Activated naive CD8-positive, alpha-beta T cell treated with anti-CD3 and anti-CD28 coated beads, Interleukin-2, amount 50 U/mL, for 24 hours (primary cell): Measurements from ENCODE around the gene TIA1.
"Not testable (repeated sequence)": the region's sequence is repeated elsewhere in the genome, so short reads cannot be mapped to it uniquely, and the experiment has no call there.

ENCODE experiments used
- ATAC-seq: fragments of 150-1000 bp; cut with Tn5 transposase; one replicate; pipeline ENCODE4 v1.10.0; 2021
- DNase-seq: peaks from one replicate; pipeline ENCODE4 v3.0.0; 2021
- H3K27ac Mint-ChIP-seq: one replicate; pipeline ENCODE4 v1.8.0; 2021; ENCODE audit warnings: mild to moderate bottlenecking, mixed read lengths
- H3K27me3 Mint-ChIP-seq: one replicate; pipeline ENCODE4 v1.8.0; 2021; ENCODE audit warnings: mixed read lengths
- H3K36me3 Mint-ChIP-seq: one replicate; pipeline ENCODE4 v1.8.0; 2021; ENCODE audit warnings: low read depth, mixed read lengths
- H3K4me1 Mint-ChIP-seq: one replicate; pipeline ENCODE4 v1.8.0; 2021; ENCODE audit warnings: mixed read lengths
- H3K4me3 Mint-ChIP-seq: one replicate; pipeline ENCODE4 v1.8.0; 2021; ENCODE audit warnings: mild to moderate bottlenecking, moderate library complexity, mixed read lengths
- H3K9me3 Mint-ChIP-seq: one replicate; pipeline ENCODE4 v1.8.0; 2021; ENCODE audit warnings: mixed read lengths

TIA1 gene

DNA sequence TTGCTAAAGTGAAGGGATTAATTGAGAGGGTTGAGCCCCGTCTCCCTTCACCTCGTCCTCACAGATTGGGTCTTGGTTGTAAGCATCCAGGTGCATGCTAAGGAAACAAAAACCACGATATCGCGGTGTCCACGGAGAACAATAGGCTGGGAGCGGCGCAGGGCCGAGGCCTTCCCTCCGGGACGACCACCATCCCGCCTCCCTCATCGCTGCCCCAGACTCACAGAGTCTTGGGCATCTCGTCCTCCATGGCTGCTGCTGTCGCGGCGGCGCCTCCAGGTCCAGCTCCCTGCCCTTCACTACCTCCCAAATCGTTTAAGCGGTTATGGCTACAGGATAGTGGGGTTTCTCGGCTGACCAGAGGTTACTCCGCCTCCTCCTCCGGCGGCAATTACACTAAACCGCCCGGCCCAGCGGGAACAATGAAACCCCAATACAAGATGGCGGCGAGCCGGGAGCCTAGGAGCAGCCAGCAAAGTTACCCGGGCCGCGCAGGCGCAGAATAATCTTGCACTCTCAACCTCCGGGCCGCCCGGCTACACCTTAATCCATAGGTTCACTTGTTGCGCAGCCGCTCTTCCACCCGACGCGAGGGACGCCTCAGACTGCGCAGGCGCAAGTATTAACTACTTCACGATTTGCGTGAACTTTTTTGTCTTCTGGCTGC lies at the start of gene TIA1:
TIA1 (minus strand) TSS at position 448 of the 667 bp plus-strand sequence; CDS start at position 250, 198 bp downstream.
- peak within 1 kb of the TSS; percentile 94 for H3K4me3 Mint-ChIP-seq
- peak; percentile 99 for DNase-seq
- no peaks in the 10 kb centered on the region for H3K9me3 Mint-ChIP-seq
- peaks cover 17% of the 10 kb centered on the region for H3K36me3 Mint-ChIP-seq
- peaks cover 4% of the 10 kb centered on the region for H3K27me3 Mint-ChIP-seq
- ATAC-seq = peak; percentile 98
- H3K27ac Mint-ChIP-seq = peak within 1 kb of the TSS; percentile 95
- peaks cover 42% of the 10 kb centered on the region for H3K4me1 Mint-ChIP-seq

DNA sequence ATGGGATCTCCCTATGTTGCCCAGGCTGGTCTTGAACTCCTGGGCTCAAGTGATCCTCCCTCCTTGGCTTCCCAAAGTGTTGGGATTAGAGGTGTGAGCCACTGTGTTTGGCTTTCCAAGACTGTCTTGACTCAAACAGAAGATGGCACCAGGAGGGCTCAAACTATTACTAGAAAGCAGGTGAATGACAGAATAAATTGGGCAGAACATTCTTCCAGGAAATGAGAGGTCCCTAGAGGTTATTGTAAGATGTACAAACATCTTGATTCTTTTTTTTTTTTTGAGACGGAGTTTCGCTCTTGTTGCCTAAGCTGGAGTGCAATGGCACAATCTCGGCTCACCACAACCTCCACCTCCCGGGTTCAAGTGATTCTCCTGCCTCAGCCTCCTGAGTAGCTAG lies 49.4 kb upstream of the TIA1 start:
- peaks cover 32% of the 10 kb centered on the region for H3K4me1 Mint-ChIP-seq
- H3K4me3 Mint-ChIP-seq, DNase-seq, H3K27ac Mint-ChIP-seq, ATAC-seq, H3K27me3 Mint-ChIP-seq, H3K9me3 Mint-ChIP-seq: not testable (repeated sequence)
- H3K36me3 Mint-ChIP-seq = peaks cover 46% of the 10 kb centered on the region

- Mint-ChIP-seq H3K9me3 (no peaks in the 10 kb centered on the region), H3K4me3 (no peak overlapping the region), H3K27me3 (no peaks in the 10 kb centered on the region), H3K27ac (peak overlapping the region; percentile 26), H3K4me1 (peaks cover 50% of the 10 kb centered on the region), H3K36me3 (peaks cover 74% of the 10 kb centered on the region)
- ATAC-seq (no peak), DNase-seq (no peak)
These were observed 35.2 kb upstream of the TIA1 start for GRCh38 chr2:70283500-70284191.

- no peaks in the 10 kb centered on the region for H3K9me3 Mint-ChIP-seq
- H3K4me1 Mint-ChIP-seq = peaks cover 39% of the 10 kb centered on the region
- peaks cover 68% of the 10 kb centered on the region for H3K36me3 Mint-ChIP-seq
- ATAC-seq (no peak), DNase-seq (no peak)
- H3K4me3 Mint-ChIP-seq = no peak overlapping the region
- H3K27me3 Mint-ChIP-seq = no peaks in the 10 kb centered on the region
- peak overlapping the region; percentile 54 for H3K27ac Mint-ChIP-seq
These were observed 34.0 kb upstream of the TIA1 start for GRCh38 chr2:70282439-70282838.

DNA sequence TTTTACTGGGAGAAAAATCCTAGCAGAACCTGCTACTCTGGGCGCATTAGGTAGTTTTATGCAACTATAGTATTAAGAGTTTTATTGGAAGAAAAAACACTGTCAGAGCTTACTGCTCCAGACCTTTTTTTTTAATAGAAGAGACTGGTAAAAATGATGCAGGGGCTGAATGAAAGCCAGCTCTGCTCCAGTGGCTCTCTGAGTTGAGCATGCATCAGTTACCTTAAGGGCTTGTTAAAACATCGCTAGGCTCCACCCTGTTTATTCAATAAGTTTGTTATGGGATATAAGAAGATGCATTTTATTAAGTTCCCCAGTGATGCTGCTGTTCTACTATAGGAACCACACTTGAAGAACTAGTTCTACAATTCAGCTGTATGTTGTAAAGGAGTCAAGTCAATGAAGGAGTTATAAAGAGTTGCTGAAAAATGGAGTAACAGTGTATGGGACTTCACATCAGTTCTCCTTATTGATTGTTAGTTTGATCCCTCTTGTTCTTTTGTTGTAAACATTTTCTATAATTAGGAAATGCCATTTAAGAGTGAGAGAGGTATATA lies 31.9 kb upstream of the TIA1 start:
- ATAC-seq = no peak
- H3K36me3 Mint-ChIP-seq = peaks cover 57% of the 10 kb centered on the region

GRCh38 chr2:70270323-70270722 lies 21.9 kb upstream of the TIA1 start:
- no peak for DNase-seq
- Mint-ChIP-seq H3K4me3 (no peak overlapping the region), H3K36me3 (peaks cover 28% of the 10 kb centered on the region), H3K27me3 (no peaks in the 10 kb centered on the region), H3K27ac (no peak overlapping the region), H3K9me3 (no peaks in the 10 kb centered on the region), H3K4me1 (no peaks in the 10 kb centered on the region)
- no peak for ATAC-seq

More for the DNA sequence above, 31.9 kb upstream of the TIA1 start:
- peaks cover 19% of the 10 kb centered on the region for H3K4me1 Mint-ChIP-seq
- H3K9me3 Mint-ChIP-seq = no peaks in the 10 kb centered on the region
- H3K27me3 Mint-ChIP-seq = no peaks in the 10 kb centered on the region
- DNase-seq = no peak
- H3K27ac Mint-ChIP-seq = no peak overlapping the region
- H3K4me3 Mint-ChIP-seq = no peak overlapping the region

DNA sequence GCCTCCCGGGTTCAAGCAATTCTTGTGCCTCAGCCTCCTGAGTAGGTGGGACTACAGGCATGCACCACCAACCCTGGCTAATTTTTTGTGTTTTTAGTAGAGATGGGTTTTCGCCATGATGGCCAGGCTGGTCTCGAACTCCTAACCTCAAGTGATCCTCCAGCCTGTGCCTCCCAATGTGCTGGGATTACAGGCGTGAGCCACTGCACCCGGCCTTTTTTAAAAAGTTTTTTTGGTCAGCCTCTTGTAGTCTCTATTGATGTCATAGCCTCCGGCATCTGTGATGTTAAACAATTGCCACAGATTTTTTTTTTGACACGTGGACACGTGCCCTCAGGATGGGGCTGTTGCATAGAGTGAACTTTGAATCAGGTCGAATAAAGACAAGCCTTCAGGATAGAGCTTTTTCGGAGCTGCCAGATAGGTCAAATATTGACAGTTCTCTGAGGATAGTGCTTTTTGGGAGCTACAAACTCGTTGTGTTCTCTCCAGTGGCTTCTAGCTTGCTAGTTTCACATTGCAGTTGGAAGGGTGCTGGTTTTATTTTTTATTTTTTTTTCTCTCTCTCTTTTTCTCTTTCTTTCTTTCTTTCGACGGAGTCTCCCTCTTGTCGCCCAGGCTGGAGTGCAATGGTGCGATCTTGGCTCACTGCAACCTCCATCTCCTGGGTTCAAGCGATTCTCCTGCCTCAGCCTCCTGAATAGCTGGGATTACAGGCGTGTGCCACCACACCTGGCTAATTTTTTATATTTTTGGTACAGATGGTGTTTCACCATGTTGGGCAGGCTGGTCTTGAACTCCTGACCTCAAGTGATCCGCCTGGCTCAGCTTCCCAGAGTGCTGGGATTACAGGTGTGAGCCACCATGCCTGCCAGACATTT lies 21.2 kb upstream of the TIA1 start:
- ATAC-seq, H3K9me3 Mint-ChIP-seq, H3K4me3 Mint-ChIP-seq, H3K27ac Mint-ChIP-seq, DNase-seq, H3K4me1 Mint-ChIP-seq, H3K27me3 Mint-ChIP-seq: not testable (repeated sequence)
- peaks cover 28% of the 10 kb centered on the region for H3K36me3 Mint-ChIP-seq

GRCh38 chr2:70266925-70267324 lies 18.5 kb upstream of the TIA1 start:
- ATAC-seq, H3K4me3 Mint-ChIP-seq, H3K27me3 Mint-ChIP-seq, DNase-seq, H3K27ac Mint-ChIP-seq, H3K4me1 Mint-ChIP-seq, H3K9me3 Mint-ChIP-seq: not testable (repeated sequence)
- H3K36me3 Mint-ChIP-seq = peaks cover 28% of the 10 kb centered on the region

DNA sequence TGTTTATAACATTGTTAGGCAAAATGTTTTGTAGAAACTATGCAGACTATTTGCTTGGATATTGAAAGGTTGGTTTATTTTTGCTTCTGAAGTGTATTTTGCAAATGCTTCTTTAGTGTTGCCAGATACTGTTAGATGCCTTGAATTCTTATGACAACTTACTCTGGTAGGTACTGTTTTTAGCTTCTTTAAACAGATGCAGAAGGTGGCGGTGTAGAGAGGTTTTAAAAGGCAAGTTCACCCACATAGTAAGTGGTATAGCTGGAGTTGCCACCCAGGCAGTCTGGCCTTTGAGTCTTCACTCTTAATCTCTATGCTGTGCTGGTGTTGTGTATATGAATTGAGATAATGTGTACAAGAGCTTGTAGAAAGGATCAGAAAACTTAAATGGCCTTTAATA lies 13.1 kb upstream of the TIA1 start:
- ATAC-seq (no peak), DNase-seq (no peak)
- Mint-ChIP-seq H3K4me3 (no peak overlapping the region), H3K27ac (no peak overlapping the region), H3K9me3 (no peaks in the 10 kb centered on the region), H3K4me1 (peaks cover 25% of the 10 kb centered on the region), H3K36me3 (peaks cover 21% of the 10 kb centered on the region), H3K27me3 (no peaks in the 10 kb centered on the region)

DNA sequence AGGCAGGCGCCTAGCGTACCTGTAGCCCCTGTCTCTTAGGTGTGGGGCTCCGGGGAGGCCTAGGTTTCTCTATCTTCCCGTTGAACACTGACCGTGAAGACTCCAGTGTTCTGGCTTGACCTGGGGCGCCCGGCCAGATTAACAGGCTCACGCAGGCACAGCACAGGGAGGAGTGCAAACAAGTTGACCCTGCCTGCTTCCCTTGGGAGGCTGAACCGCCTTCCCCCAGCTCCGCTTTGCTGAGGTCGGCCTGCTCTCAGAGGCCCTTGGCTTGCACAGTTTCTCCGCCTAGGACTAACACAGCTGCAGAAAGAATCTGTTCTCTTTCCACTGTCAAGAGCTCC lies 10.1 kb upstream of the TIA1 start:
- peaks cover 5% of the 10 kb centered on the region for H3K36me3 Mint-ChIP-seq
- H3K4me1 Mint-ChIP-seq = peaks cover 26% of the 10 kb centered on the region
- H3K27ac Mint-ChIP-seq = peak overlapping the region; percentile 31
- peak overlapping the region; percentile 94 for H3K4me3 Mint-ChIP-seq
- H3K27me3 Mint-ChIP-seq = no peaks in the 10 kb centered on the region
- DNase-seq (no peak), ATAC-seq (no peak)
- no peaks in the 10 kb centered on the region for H3K9me3 Mint-ChIP-seq

GRCh38 chr2:70255637-70256314 lies 7.3 kb upstream of the TIA1 start:
- Mint-ChIP-seq H3K36me3 (peaks cover 3% of the 10 kb centered on the region), H3K27ac (no peak overlapping the region), H3K4me1 (peaks cover 20% of the 10 kb centered on the region), H3K9me3 (no peaks in the 10 kb centered on the region), H3K4me3 (no peak overlapping the region), H3K27me3 (no peaks in the 10 kb centered on the region)
- ATAC-seq = no peak
- DNase-seq = no peak

DNA sequence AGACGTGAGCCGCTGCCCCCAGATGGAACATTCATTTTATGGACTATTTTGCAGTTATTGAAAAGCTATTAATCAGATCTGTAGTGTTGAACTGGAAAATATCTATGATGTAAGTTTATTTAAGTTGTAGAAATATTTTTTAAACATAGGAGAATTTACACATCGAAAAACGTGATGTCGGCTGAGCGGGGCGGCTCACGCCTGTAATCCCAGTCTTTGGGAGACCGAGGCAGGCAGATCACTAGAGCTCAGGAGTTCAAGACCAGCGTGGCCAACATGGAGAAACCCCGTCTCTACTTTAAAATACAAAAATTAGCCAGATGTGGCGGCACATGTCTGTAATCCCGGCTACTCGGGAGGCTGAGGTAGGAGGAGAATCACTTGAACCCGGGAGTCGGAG lies 2.0 kb upstream of the TIA1 start:
- H3K27ac Mint-ChIP-seq = no peak overlapping the region
- peaks cover 21% of the 10 kb centered on the region for H3K4me1 Mint-ChIP-seq
- no peak overlapping the region for H3K4me3 Mint-ChIP-seq
- peaks cover 11% of the 10 kb centered on the region for H3K36me3 Mint-ChIP-seq
- ATAC-seq (no peak), DNase-seq (no peak)
- H3K27me3 Mint-ChIP-seq = peaks cover 4% of the 10 kb centered on the region
- no peaks in the 10 kb centered on the region for H3K9me3 Mint-ChIP-seq

DNA sequence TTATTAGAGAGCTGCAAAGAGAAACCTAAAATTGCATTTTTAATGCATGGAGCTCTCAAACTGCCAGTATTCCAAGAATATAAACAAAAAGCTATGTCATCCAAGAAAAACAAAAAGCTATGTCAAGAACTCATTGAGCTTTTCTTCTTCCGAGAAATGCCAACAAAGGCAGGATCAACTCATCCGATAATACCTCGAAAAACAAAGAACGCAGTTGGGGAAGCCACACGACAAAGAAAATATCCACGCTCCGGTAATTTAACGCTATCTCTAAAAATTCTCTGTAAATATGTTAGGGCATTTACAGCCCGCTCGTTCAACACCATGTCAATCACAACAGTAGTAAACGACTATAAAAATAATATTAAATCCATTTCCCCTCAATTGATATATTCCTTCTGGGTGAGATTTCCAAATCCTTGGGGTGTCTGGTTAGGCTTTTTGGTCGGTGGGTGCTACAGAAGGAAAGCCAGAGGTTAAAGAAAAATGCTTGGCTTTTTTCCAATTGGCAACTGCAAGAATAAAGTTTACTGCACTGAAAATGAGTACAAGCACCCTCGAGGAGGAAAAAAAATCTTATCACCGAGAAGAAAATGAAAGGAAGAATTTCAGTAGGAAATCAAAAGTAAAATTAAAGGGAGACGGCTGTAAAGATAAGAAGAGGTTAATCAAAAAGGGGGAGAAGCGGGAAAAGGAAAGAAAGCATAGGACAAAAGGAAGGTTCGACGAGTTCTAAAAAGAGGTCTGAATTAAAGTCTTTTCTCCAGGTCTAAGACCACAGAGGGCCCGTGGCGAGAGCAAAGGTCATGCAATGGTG lies 856 bp downstream of the TIA1 start:
- peaks cover 4% of the 10 kb centered on the region for H3K27me3 Mint-ChIP-seq
- DNase-seq = no peak
- H3K27ac Mint-ChIP-seq = peak overlapping the region; percentile 95
- H3K4me1 Mint-ChIP-seq = peaks cover 47% of the 10 kb centered on the region
- H3K36me3 Mint-ChIP-seq = peaks cover 17% of the 10 kb centered on the region
- no peaks in the 10 kb centered on the region for H3K9me3 Mint-ChIP-seq
- ATAC-seq = no peak
- peak overlapping the region; percentile 94 for H3K4me3 Mint-ChIP-seq
